H1 (cell line): Measurements from ENCODE around the gene GLRB. TPM values are rescaled to one million over a fixed set of nuclear protein-coding genes. Genes with fewer than 3 reads are reported as not detected.

Experiments used
- CTCF ChIA-PET: fragments of 300-600 bp; sonication (Branson Sonifier 250); formaldehyde crosslinking; loops from one replicate; lab custom pipeline; 2021; ENCODE audit not compliant: partially characterized antibody; lab: Charles Lee
- POLR2A ChIA-PET: fragments of 300-600 bp; sonication (Branson Sonifier 250); formaldehyde crosslinking; loops from one replicate; lab custom pipeline; 2021; ENCODE audit warnings: inconsistent platforms; ENCODE audit not compliant: partially characterized antibody; lab: Charles Lee
- DNase-seq, 2 experiments: peaks; one replicate each; pipeline versions ENCODE4 v3.0.0 to v3.0.0-alpha.2; 2010 to 2022; ENCODE audit warnings: low spot score in 2 of 2, low read depth in 1 of 2, mixed read lengths in 1 of 2
- FAIRE-seq: peaks from 2 replicates; lab custom pipeline; 2011; peaks lifted over from hg19 to GRCh38; lab: Jason Lieb, UNC
- H2AFZ ChIP-seq: 2 replicates; pipeline ENCODE4 v1.8.1; 2012; ENCODE audit warnings: low read length, inconsistent platforms
- H2AK5ac ChIP-seq: 2 replicates; pipeline ENCODE4 v1.6.1; 2013; ENCODE audit warnings: low read depth, low read length
- H2BK120ac ChIP-seq: replicated peaks from 2 replicates; pipeline ENCODE3; 2013; ENCODE audit warnings: low read depth, low read length, inconsistent platforms
- H2BK12ac ChIP-seq: 2 replicates; pipeline ENCODE4 v1.6.1; 2013; ENCODE audit warnings: low read depth, low read length
- H2BK15ac ChIP-seq: 2 replicates; pipeline ENCODE4 v1.6.1; 2013; ENCODE audit warnings: low read length
- H2BK20ac ChIP-seq: 2 replicates; pipeline ENCODE4 v1.6.1; 2013; ENCODE audit warnings: low read length
- H2BK5ac ChIP-seq: 2 replicates; pipeline ENCODE4 v1.6.1; 2013; ENCODE audit warnings: low read depth, low read length
- H3K14ac ChIP-seq: 2 replicates; pipeline ENCODE4 v1.6.1; 2013; ENCODE audit warnings: inconsistent platforms; ENCODE audit not compliant: insufficient read length
- H3K18ac ChIP-seq: 2 replicates; pipeline ENCODE4 v1.6.1; 2013; ENCODE audit warnings: low read length; ENCODE audit errors: extremely low read depth
- H3K23ac ChIP-seq: 2 replicates; pipeline ENCODE4 v1.6.1; 2013; ENCODE audit warnings: inconsistent platforms; ENCODE audit not compliant: insufficient read length
- H3K23me2 ChIP-seq: 2 replicates; pipeline ENCODE4 v1.6.1; 2013; ENCODE audit warnings: low read depth, low read length
- H3K27ac ChIP-seq: 2 replicates; pipeline ENCODE4 v1.6.1; 2011; ENCODE audit warnings: low read depth, low read length, inconsistent platforms
- H3K27me3 ChIP-seq, 4 experiments: replicated peaks in 1 of 4; 1 replicate in 1 of 4; 2 replicates in 3 of 4; pipeline versions ENCODE4 v1.6.1 to v1.8.1; 2011 to 2013; ENCODE audit warnings: low read length in 3 of 4, mild to moderate bottlenecking in 3 of 4, inconsistent platforms in 2 of 4, mixed read lengths in 2 of 4, moderate library complexity in 1 of 4; ENCODE audit not compliant: control insufficient read depth in 3 of 4, insufficient read depth in 3 of 4; ENCODE audit errors: extremely low read depth in 1 of 4
- H3K36me3 ChIP-seq, 4 experiments: 2 replicates each; pipeline versions ENCODE4 v1.6.1 to v1.8.1; 2011 to 2013; ENCODE audit warnings: mild to moderate bottlenecking in 4 of 4, low read length in 3 of 4, moderate library complexity in 2 of 4, control low read depth in 1 of 4, inconsistent platforms in 1 of 4; ENCODE audit not compliant: insufficient read depth in 4 of 4, control insufficient read depth in 2 of 4
- H3K4ac ChIP-seq: replicated peaks from 2 replicates; pipeline ENCODE3; 2013; ENCODE audit warnings: low read length, low read depth, mixed read lengths, inconsistent platforms; ENCODE audit not compliant: insufficient read length
- H3K4me1 ChIP-seq, 4 experiments: replicated peaks in 1 of 4; 1 replicate in 1 of 4; 2 replicates in 3 of 4; pipeline versions ENCODE4 v1.6.1 to v1.8.1; 2011 to 2013; ENCODE audit warnings: low read length in 3 of 4, inconsistent platforms in 2 of 4, mixed read lengths in 1 of 4; ENCODE audit not compliant: insufficient read depth in 4 of 4, control insufficient read depth in 3 of 4
- H3K4me2 ChIP-seq, 2 experiments: 2 replicates each; pipeline versions ENCODE4 v1.6.1 to v1.8.1; 2011 to 2013; ENCODE audit warnings: low read depth in 2 of 2, low read length in 2 of 2, control low read depth in 1 of 2, inconsistent platforms in 1 of 2, mild to moderate bottlenecking in 1 of 2; ENCODE audit not compliant: insufficient read depth in 1 of 2
- H3K4me3 ChIP-seq, 4 experiments: fragments of 200-600, 300-600 bp in 1 of 4; sonication (generic), shearing (Covaris generic), sonication (Bioruptor Twin) in 1 of 4; 2 replicates each; pipeline versions ENCODE4 v1.5.1 to v1.8.1; 2011 to 2016; ENCODE audit warnings: low read length in 4 of 4, low read depth in 3 of 4, control low read depth in 2 of 4, inconsistent platforms in 2 of 4, mild to moderate bottlenecking in 2 of 4, mixed read lengths in 1 of 4, moderate library complexity in 1 of 4; ENCODE audit not compliant: insufficient read depth in 2 of 4; ENCODE audit errors: extremely low read depth in 1 of 4
- H3K56ac ChIP-seq: replicated peaks from 2 replicates; pipeline ENCODE3; 2013; ENCODE audit warnings: low read depth, mild to moderate bottlenecking, mixed read lengths, low read length, inconsistent platforms; ENCODE audit not compliant: insufficient read length
- H3K79me1 ChIP-seq: 2 replicates; pipeline ENCODE4 v1.6.1; 2013; ENCODE audit warnings: low read depth, low read length, control low read depth
- H3K79me2 ChIP-seq, 2 experiments: 2 replicates each; pipeline versions ENCODE4 v1.6.1 to v1.8.1; 2012 to 2013; ENCODE audit warnings: low read length in 2 of 2, mild to moderate bottlenecking in 2 of 2, inconsistent platforms in 1 of 2; ENCODE audit not compliant: insufficient read depth in 2 of 2, control insufficient read depth in 1 of 2
- H3K9ac ChIP-seq, 4 experiments: replicated peaks in 1 of 4; 1 replicate in 1 of 4; 2 replicates in 3 of 4; pipeline versions ENCODE4 v1.6.1 to v1.8.1; 2011 to 2013; ENCODE audit warnings: low read depth in 3 of 4, low read length in 3 of 4, control low read depth in 2 of 4, mild to moderate bottlenecking in 2 of 4, moderate library complexity in 2 of 4, inconsistent platforms in 1 of 4; ENCODE audit errors: extremely low read depth in 1 of 4
- H3K9me3 ChIP-seq, 2 experiments: 2 replicates each; pipeline versions ENCODE4 v1.6.1 to v1.8.1; 2012 to 2013; ENCODE audit warnings: mild to moderate bottlenecking in 2 of 2, moderate library complexity in 2 of 2, control low read depth in 1 of 2, inconsistent platforms in 1 of 2, low read depth in 1 of 2, low read length in 1 of 2, mixed read lengths in 1 of 2; ENCODE audit not compliant: insufficient read depth in 2 of 2
- H4K20me1 ChIP-seq, 2 experiments: replicated peaks in 1 of 2; 2 replicates each; pipeline versions ENCODE3 to v1.8.1; 2011 to 2013; ENCODE audit warnings: inconsistent platforms in 2 of 2, low read length in 2 of 2, mild to moderate bottlenecking in 1 of 2; ENCODE audit not compliant: insufficient read depth in 2 of 2, control insufficient read depth in 1 of 2
- H4K5ac ChIP-seq: 2 replicates; pipeline ENCODE4 v1.6.1; 2013; ENCODE audit warnings: low read length, low read depth, mixed read lengths, inconsistent platforms; ENCODE audit not compliant: insufficient read length
- H4K8ac ChIP-seq: 2 replicates; pipeline ENCODE4 v1.8.0; 2013; ENCODE audit warnings: mild to moderate bottlenecking, moderate library complexity, low read length, inconsistent platforms; ENCODE audit not compliant: insufficient read depth; ENCODE audit errors: extremely low read depth
- H4K91ac ChIP-seq: replicated peaks from 2 replicates; pipeline ENCODE3; 2013; ENCODE audit warnings: low read length, mixed read lengths, inconsistent platforms; ENCODE audit not compliant: insufficient read length
- ASH2L ChIP-seq: fragments of 200-600, 300-600 bp; sonication (generic); IDR thresholded peaks from one replicate; pipeline ENCODE4 v1.7.1; 2017; ENCODE audit warnings: low read length
- MAFK ChIP-seq: IDR thresholded peaks from 2 replicates; pipeline ENCODE4 v1.6.1; 2012; ENCODE audit warnings: low read depth, mild to moderate bottlenecking, improper control_type of control experiment, low read length
- WGBS, 2 experiments: shearing (Covaris generic) in 1 of 2; methylation state at CpG; one replicate each; pipeline versions ENCODE4 v1.1.6 to v1.1.7; 2013 to 2015; ENCODE audit warnings: low lambda C conversion rate in 2 of 2, mixed read lengths in 2 of 2, inconsistent platforms in 1 of 2, low coverage in 1 of 2, missing lambda C conversion rate in 1 of 2; ENCODE audit not compliant: insufficient replicate concordance in 2 of 2, insufficient coverage in 1 of 2, insufficient read length in 1 of 2; ENCODE audit errors: extremely low coverage in 1 of 2, missing lambda C conversion rate in 1 of 2; 5-methylcytosine and 5-hydroxymethylcytosine counted together
- polyA plus RNA-seq, 7 experiments: library from polyadenylated mRNA; depleted of rRNA in 3 of 7; stranded (reverse) in 5 of 7; unstranded in 2 of 7; fragments of >200 nt in 5 of 7; fragments of 200-250 nt in 2 of 7; gene quantifications; 1 replicate in 5 of 7; 2 replicates in 1 of 7; 4 replicates in 1 of 7; pipeline versions ENCODE4 v1.2.1 to v1.2.3, GENCODE V29; 2011 to 2013; ENCODE audit warnings: missing spikeins in 2 of 7, mixed read lengths in 2 of 7
- total RNA-seq: library from RNA; stranded (reverse); fragmentation: NEBNext Ultra II Directional; extraction: Animal tissue kit (Norgen Biotek cat#: 25700); gene quantifications from 2 replicates; pipeline ENCODE4 v1.2.1, GENCODE V29; 2021

The GLRB gene
- total and polyA plus RNA-seq, 2 of the 8 experiments (the other 6 are each of a cell fraction or from before 2014, with no cell fraction given): 0.33 to 1.1 TPM

DNA sequence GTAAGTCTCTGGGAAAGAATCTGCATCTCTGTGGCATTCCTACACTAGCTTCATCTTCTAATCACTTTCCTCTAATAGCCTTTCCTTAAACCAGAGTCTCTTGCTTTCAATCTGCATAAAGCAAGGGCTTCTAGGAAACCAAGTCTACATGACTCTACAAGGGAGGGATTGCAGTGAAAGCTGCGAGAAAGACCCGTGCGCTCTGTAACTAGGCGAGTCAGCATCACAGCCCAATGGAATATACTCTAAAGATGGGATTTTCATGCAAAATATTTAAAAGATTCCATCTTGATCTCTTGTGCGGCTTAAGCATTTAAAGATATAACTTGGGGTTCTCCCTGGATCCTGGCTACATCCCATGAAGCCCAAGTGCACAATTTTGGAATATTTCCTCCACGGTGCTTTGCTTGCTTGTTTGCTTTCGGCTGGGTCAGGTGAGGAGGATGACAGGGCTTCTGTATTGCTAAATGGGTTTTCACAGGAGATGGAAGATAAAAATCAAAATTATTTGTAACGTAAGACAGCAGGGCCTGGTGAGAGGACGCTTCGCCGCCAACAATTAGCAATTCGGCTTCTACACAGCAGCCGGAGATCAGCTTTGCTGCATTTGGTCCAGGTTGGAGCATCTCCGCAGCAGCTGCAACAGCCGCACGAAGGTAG is 143.9 kb downstream of the GLRB start:
- ChIA-PET CTCF (interaction anchor here (0.7 to 2.2 kb wide), 7 partner anchors 10 to 585 kb away, joined by 3 to 8 read pairs (median 5); no protein-coding TSS in a partner anchor), POLR2A (interaction anchor here (0.5 kb wide), 1 partner anchor 161 kb away, joined by 3 read pairs; no protein-coding TSS in a partner anchor)
- no peak overlapping the region for H3K14ac ChIP-seq
- H3K4me1 ChIP-seq: peaks cover 0 to 9% (median 3%) of the 10 kb centered on the region in 4 experiments; a peak in 1 of 7 replicates
- no peak overlapping the region for H2BK15ac ChIP-seq
- H2AFZ ChIP-seq: no peak overlapping the region
- no peak overlapping the region for H2AK5ac ChIP-seq
- H4K91ac ChIP-seq: no peak overlapping the region
- no peaks in the 10 kb centered on the region for H3K79me1 ChIP-seq
- no peak overlapping the region for H3K23ac ChIP-seq
- no peak overlapping the region for H3K4ac ChIP-seq
- H3K56ac ChIP-seq: no peak overlapping the region
- no peak overlapping the region for H3K27ac ChIP-seq
- H3K4me2 ChIP-seq: peak overlapping the region; percentile 84 to 91; a peak in 3 of 4 replicates
- no peak overlapping the region for H3K9ac ChIP-seq
- H3K23me2 ChIP-seq: peaks cover 16% of the 10 kb centered on the region; the same call in 1 of the 2 replicates
- no peaks in the 10 kb centered on the region for H3K79me2 ChIP-seq
- no peak overlapping the region for H4K5ac ChIP-seq
- TF ChIP-seq MAFK (no peak), ASH2L (peak; percentile 58)
- TF ChIP-seq, all 59 proteins: peak for 1
- 39% methylated on average over 16 of the region's 16 CpGs; no CpG with 5 or more reads in 1 of the 2 experiments for WGBS, 2 experiments
- no peak overlapping the region for H2BK20ac ChIP-seq
- H2BK5ac ChIP-seq: no peak overlapping the region
- H4K8ac ChIP-seq: no peak overlapping the region
- H3K18ac ChIP-seq: no peak overlapping the region
- H2BK120ac ChIP-seq: no peak overlapping the region
- H2BK12ac ChIP-seq: no peak overlapping the region
- H3K4me3 ChIP-seq: peak overlapping the region in 1 of 4 experiments; percentile 58; a peak in 2 of 8 replicates
- no peak for FAIRE-seq
- H3K9me3 ChIP-seq: no peaks in the 10 kb centered on the region
- H3K36me3 ChIP-seq: no peaks in the 10 kb centered on the region
- H3K27me3 ChIP-seq: peaks cover 22 to 48% (median 40%) of the 10 kb centered on the region in 4 experiments
- peaks cover 2 to 4% of the 10 kb centered on the region in 2 experiments for H4K20me1 ChIP-seq
- DNase-seq: no peak
